GM19455 (cell line): ENCODE results near the gene DGLUCY.
"Not testable (repeated sequence)": the region's sequence is repeated elsewhere in the genome, so short reads cannot be mapped to it uniquely, and the experiment has no call there.

ENCODE experiments used
- ATAC-seq: cut with Tn5 transposase; IDR thresholded peaks from one replicate; pipeline ENCODE4 v1.9.1; 2021; ENCODE audit not compliant: unreplicated experiment

Gene DGLUCY, protein sequence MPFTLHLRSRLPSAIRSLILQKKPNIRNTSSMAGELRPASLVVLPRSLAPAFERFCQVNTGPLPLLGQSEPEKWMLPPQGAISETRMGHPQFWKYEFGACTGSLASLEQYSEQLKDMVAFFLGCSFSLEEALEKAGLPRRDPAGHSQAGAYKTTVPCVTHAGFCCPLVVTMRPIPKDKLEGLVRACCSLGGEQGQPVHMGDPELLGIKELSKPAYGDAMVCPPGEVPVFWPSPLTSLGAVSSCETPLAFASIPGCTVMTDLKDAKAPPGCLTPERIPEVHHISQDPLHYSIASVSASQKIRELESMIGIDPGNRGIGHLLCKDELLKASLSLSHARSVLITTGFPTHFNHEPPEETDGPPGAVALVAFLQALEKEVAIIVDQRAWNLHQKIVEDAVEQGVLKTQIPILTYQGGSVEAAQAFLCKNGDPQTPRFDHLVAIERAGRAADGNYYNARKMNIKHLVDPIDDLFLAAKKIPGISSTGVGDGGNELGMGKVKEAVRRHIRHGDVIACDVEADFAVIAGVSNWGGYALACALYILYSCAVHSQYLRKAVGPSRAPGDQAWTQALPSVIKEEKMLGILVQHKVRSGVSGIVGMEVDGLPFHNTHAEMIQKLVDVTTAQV

DNA sequence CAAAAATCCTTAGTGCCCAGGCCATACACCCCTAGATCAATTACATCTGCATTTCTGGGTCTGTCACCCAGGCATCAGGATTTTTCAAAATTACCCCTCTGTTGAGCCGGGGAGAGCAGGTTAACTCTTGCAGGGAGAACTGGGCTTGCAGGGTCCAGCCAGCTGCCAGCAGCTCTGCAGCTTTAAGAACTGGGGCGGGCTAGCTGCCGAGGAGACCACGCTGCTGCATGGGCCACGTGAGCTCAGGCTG lies at the start of gene DGLUCY:
Gene DGLUCY, plus strand, starts transcription at position 245 of the 250 bp plus-strand sequence. CDS start 46,222 bp downstream, outside the sequence.
- ATAC-seq = peak; percentile 72

DNA sequence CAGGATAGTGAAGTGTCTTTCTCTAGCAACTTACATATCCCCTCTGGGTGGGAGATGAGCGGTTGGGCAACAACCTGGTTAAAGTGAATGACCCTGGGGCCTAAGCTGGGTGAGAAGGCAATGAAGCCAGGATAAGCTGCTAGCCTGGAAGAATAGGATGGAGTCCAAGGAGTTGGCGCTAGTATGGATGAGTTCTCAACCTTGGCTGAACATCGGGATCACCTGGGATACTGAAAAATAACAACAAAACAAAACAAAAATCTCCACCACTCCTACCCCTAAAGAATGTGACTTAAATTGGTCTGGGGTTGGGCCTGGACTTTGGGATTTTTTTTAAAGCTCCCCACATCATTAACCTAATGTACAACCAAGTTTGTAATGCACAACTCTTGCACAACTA lies 48.6 kb upstream of the DGLUCY start:
- ATAC-seq = no peak

DNA sequence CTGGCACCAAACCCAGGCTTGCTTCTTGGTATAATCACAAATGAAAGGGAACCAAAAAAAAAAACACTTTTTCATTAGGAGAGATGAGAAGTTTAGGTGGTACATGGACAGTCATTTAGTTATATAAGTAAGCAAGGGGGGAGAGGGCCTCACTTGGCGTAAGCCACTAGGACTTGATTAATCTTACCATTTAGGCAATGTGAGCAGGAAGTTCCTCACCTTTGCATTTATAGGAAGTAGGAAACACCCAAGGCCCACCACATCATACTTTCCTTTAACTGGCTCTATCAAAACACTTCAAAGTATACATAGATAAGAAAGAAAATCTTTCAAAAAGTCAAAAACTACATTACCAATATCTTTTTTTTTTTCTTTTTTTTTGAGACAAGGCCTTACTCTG lies 46.7 kb upstream of the DGLUCY start:
- no peak for ATAC-seq

DNA sequence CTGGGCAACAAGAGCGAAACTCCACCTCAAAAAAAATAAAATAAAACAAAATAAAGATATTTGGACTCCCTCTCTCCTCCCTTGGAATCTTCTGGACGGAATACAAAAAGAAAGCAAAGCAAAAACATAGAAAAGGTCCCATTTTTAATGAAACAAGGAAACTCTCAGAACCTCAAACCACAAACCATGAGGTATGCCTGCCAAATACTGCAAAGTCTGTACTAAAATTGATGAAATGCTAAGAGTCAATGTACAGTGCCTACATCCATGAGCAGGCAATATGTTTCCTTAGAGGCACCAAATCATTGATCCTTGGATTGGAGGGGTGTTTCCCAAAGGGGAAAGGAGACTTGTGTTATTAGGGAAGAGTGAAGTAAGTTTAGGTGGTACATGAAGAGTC lies 45.2 kb upstream of the DGLUCY start:
- no peak for ATAC-seq

DNA sequence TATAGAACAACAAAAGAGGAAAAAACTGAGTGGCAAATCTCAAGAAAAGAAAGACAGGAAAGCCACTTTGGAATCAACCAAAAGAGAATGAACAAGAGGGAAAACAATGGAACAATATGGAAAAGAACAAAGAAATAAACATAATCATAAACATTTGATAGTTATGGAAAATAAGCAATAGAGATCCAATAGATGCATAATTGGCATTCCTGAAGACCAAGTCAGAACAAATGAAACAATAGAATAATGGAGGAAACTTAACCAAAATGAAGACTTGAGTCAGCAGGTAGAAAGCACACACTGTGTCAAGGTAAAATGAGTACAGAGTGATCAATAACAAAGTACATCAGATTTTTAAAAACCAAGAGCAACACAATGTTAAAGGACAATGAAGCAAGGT lies 43.3 kb upstream of the DGLUCY start:
- ATAC-seq = no peak

DNA sequence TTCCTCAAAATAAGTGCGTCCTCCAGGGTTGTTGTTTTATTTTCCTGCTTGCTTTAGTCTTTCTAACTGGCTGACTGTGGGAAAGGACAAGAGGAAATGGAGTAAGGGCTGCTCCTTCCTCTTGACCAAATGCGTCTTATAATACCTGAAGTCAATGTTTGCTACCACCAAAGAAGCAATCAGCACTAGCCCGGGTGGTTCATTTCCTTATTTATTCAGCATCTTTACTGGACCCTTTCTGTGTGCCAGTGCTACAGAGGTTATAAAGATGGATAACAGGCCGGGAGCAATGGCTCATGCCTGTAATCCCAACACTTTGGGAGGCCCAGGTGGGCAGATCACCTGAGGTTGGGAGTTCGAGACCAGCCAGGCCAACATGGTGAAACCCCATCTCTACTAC lies 38.3 kb upstream of the DGLUCY start:
- no peak for ATAC-seq

DNA sequence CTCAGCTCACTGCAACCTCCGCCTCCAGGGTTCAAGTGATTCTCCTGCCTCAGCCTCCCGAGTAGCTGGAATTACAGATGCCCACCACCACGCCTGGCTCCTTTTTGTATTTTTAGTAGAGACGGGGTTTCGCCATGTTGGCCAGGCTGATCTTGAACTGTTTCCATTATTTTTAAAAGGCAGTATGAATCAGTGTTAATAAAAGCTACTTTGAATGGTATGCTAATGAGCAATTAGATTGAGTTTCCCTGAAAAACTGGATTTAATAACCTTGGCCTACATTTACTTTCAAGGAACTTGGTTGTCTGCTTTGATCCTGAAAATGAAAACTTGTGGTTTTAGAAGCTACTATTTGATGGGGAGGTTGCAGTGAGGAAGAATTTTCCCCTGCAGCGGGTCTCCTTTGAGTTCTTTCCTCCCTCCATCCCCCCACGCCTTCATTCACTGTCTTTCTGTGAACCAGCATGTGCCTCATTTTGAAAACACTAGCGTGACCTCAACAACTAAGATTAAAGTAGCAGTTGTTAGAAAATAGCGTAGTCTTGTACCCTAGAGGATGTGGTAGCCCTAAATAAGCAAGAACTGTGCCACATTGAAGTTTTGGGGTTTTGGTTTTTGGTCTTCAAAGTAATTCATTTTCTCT lies 35.7 kb upstream of the DGLUCY start:
- peak; percentile 73 for ATAC-seq

DNA sequence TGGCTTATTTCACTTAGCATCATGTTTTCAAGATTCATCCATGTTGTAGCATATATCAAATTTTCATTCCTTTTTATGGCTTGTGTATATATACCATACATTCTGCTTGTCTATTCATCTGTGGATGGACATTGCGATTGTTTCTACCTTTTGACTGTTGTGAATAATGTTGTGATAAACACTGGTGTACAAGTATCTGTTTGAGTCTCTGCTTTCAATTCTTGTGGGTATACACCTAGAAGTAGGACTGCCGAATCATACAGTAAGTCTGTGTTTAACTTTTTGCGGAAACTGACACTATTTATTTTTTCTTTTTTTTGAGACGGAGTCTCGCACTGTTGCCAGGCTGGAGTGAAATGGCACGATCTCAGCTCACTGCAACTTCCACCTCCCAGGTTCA lies 33.8 kb upstream of the DGLUCY start:
- ATAC-seq = no peak

DNA sequence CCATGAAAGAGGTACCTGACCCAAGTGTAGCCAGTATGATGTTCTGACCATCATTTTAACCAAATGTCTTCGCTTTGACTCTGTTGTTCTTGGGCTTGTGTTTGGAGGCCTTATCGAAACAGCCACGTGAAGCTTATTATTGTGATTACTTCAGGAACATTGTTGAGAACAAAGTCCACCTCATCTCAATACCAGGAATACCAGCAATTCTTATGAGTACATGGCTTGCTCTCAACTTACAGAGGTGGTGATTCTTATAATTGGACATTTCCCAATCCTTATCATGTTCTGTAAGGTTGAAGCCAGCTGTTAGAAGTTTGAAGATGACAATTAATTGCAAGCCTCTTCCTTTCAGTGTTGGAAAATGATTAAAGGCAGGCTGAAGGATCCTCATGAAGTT lies 31.6 kb upstream of the DGLUCY start:
- no peak for ATAC-seq

DNA sequence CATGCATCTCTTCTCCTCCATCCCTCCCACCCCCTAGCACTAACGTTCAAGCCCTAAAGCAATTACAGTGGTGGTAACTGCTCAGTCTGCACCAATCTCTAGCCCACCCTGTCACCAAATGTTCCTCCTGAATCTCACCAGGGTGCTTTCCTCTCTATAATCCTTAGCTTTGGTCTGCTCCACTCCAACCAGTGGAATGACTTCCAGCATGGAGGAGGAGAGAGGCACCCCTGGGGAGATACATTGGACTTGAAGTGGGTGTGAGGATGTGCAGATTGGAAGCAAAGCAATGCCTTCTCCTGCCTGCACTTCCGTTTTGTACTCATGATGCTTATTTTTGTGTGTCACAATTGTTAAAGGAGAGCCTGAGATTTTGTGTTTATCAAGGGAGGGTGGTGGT lies 29.4 kb upstream of the DGLUCY start:
- no peak for ATAC-seq

DNA sequence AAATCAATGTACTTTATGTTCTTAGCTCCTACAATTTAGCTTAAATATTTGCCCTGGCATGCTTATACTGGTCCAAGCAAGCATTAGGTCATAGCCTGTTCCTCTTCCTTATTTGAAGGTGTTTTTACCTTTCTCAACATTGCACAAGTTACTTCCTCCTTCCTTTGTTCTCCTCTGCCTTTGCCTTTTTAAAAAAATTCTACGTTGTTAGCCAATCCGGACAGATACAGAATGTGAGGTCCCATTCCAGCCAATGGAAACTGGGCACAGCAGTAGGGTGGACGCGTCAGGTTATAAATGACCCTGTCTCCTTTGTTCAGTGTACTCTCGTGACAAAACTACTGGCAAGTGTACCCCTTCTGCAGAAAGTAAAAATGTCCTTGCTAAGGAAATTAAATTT lies 26.4 kb upstream of the DGLUCY start:
- ATAC-seq = not testable (repeated sequence)

DNA sequence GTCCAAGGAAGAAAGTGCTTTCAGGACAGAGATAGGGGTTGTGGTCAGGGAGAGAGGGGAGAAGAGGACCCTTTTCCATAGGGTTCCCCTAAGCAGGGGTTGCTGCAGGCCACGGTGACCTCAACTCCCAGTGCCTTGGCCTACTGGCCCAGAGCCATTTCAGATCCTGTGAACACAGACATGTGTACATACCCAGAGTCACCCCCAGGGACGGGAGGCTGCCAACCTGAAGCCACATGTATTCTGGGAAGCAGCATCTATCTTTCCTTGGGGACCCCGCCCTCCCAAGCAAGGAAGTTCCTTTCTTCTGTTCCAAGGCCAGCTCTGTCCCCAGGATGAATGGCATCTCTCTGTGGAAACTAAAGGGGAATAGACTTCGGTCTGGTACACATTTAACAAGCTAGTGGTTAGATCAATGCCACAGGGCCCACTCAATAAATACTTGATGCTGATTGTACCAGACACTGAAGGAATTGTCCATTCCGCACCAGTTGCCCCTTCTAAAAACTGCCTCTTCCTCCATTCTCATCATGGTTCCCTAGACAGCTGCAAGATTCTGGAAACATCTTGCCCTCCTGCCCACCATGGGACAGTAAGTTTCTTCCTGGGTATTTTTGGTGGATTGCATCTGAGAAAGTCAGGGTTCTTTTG lies 25.2 kb upstream of the DGLUCY start:
- no peak for ATAC-seq

DNA sequence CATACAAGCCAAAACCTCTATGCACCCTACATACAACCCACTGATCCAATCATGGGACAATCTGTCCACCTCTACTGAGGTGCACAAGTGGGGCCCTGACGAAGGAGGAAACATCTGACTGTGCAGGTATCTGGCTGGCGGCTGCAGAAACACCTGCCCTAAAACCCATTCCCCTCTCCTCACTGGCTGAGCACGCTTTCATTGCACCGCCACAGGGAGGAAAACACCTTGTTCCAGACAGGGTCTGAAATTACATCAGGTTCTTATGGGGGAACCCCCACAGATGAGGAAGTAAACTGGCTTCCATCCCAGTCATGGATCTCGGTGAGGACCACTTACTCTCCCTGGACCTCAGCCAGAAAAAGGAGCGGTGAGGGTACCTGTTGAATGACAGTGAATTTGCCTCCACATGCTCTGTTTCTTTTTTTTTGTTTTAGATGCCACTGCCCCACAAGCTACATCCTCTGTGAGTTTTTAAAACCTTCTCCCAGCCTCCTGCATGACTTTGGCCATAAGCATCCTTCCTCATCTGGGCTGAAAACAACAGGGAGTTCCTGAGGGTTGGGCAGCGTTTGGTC lies 23.8 kb upstream of the DGLUCY start:
- no peak for ATAC-seq

DNA sequence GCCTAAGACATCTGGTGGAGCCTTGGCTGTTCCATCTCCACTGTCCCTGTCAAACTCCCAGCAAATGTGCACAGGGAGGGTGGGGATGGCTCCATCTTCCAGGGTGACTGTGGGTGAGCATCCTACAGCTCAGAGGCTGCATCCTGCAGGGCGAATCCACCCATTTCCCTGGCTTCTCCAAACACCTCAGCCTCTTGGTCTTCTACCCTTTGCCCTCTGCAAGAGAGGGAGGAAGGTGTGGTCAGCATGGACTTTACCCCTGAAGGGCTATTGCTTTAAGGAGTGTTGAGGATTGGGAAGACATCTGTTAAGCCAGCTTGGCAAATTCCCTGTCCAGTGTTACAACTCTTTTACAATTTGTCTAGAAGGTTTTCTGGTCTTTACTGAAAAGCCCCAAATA lies 23.1 kb upstream of the DGLUCY start:
- ATAC-seq = no peak

DNA sequence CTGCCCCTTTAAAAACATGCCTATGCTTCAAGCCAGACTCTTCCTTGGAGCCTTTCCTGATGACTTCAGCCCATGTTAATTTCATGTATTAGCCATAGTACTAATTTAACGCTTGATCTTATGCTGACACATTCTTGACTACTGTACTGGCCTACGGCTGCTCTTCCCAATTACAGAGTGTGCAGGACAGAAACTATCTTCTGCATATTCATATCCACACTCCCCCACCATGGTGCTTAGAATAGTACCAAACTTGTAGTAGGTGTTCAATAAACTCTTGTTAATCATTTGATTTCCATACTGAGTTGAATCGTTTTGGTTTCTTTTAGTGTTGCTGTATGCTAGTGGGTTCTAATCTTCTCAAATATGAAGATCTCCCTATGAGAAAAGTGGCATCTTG lies 21.8 kb upstream of the DGLUCY start:
- no peak for ATAC-seq

DNA sequence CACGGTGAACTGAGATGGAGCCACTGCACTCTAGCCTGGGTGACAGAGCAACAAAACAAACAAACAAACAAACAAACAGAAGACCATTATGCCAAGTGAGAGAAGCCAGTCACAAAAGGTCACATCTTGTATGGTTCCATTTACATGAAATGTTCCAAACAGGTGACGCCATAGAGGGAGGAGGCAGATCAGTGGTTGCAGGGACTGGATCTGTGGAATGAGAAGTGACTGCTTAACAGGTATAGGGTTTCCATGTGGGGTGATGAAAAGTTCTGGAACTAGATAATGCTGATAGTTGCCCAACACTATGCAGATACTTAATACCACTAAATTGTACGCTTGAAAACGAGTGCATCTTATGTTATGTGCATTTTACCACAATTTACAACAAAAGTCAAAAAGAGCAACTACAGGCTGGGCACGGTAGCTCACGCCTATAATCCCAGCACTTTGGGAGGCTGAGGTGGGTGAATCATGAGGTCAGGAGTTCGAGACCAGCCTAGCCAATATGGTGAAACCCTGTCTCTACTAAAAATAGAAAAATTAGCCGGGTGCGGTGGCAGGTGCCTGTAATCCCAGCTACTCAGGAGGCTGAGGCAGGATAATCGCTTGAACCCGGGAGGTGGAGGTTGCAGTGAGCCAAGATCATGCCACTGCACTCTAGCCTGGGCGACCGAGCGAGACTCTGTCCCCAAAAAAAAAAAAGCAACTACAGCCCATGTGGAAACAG lies 20.0 kb upstream of the DGLUCY start:
- not testable (repeated sequence) for ATAC-seq

DNA sequence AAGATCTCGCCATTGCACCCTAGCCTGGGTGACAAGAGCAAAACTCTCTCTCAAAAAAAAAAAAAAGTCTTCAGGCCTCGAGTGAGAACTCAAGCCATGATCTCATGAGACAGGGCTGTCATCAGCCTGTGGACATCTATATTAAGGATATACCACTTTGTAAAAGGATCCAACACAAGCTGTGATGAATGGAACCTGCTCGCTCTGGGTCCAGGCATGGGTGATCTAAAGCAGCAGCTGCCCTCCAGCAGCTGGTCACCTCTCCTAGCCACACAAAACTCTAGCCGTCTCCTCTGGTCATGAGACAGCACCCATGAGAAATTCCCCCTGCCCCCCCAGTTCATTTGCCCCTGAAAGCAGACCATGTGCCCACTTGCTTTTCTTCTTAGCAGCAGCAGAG lies 19.1 kb upstream of the DGLUCY start:
- ATAC-seq = no peak

DNA sequence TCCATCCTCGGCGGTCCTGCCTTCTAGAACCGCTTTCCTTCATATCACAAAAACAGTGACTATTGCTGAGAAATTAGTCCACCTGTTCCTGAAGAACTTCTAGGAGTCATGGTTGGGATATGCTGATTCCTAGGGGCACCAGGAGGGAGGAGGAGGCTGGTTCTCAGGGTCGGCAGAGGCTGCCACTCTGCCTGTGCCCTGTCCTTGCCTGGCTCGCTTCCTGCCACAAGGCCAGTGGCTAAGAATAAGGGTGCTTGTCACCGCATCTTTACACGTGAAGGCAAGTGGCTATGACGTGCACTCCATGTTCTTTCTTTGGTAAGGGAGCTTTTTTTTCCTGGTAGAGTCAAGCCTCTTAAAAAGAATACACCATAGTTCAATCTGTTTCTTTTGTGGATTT lies 18.7 kb upstream of the DGLUCY start:
- no peak for ATAC-seq

DNA sequence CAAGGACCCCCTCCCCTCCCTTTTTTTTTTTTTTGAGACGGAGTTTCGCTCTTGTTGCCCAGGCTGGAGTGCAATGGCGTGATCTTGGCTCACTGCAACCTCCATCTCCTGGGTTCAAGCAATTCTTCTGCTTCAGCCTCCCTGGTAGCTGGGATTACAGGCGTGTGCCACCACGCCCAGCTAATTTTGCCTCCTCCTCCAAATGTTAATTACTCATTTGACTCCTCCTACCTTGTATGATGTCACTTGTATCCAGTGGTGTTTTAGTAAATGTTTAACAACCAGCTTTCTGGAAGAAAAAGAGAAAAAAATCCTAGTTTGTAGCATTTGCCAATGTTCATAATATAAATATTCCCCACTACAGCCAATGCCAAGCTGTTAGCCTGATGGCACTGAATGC lies 16.2 kb upstream of the DGLUCY start:
- ATAC-seq = not testable (repeated sequence)

DNA sequence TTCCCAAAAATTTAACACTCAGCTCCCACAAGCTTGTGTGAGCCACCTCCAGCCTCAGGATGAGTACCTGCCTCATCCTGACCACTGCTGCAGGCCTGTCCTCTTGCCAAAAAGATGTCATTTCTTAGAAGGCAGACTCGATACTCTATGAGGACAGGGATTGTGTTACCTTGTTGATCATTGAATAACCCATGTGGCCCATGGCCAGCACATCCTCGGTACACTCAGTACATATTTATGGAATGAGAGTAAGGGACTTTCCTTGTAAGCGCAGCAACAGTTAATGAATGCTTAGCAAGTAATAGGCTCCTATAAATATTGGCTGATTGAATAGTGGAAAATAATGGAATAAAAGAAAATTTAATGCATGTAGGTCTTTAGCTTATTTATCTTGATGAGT lies 15.3 kb upstream of the DGLUCY start:
- no peak for ATAC-seq

DNA sequence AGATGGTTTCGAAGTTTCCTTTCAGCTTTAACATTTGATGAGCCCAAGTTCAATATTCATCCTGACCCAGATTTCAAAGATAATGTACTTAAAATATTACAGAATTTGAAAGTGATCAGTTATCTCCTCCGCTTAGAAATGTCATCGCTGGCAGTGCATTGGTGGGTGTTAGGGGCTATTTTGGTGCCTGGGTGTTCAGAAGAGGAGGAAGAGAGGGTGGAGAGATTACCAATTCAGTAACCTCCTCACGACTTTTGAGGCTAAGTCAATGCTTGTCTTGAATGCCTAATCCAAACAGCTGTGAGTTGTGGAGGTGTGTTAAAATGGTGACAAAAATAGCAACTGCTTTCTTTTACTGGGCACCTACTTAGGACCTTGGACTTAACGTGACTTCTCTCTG lies 13.8 kb upstream of the DGLUCY start:
- no peak for ATAC-seq
